Testis (tissue), 3 donors: Measurements from ENCODE around the gene HOXC4. TPM values are rescaled to one million over a fixed set of nuclear protein-coding genes. Genes with fewer than 3 reads are reported as not detected.

ENCODE experiments used
- DNase-seq: peaks from one replicate; pipeline ENCODE4 v3.0.0-alpha.2; 2019
- H3K27ac ChIP-seq, 2 donors: fragments of 200-600 bp; sonication (generic); one replicate each; pipeline ENCODE4 v1.5.1; 2019
- H3K27me3 ChIP-seq: fragments of 200-600 bp; sonication (generic); one replicate; pipeline ENCODE4 v1.5.1; 2019
- H3K36me3 ChIP-seq: fragments of 200-600 bp; sonication (generic); one replicate; pipeline ENCODE4 v1.5.1; 2017; ENCODE audit warnings: low read depth; ENCODE audit errors: missing control alignments
- H3K4me1 ChIP-seq: fragments of 200-600 bp; sonication (generic); one replicate; pipeline ENCODE4 v1.5.1; 2019
- H3K4me3 ChIP-seq, 2 donors: fragments of 200-600 bp; sonication (generic); one replicate each; pipeline ENCODE4 v1.5.1; 2017 to 2019
- H3K9me3 ChIP-seq: fragments of 200-600 bp; sonication (generic); one replicate; pipeline ENCODE4 v1.5.1; 2017
- CTCF ChIP-seq, 3 experiments: fragments of 450-650 bp in 2 of 3; fragments of 200-600 bp in 1 of 3; sonication (generic) in 1 of 3; IDR thresholded peaks; one replicate each; pipeline ENCODE4 v1.5.1; 2016 to 2019; ENCODE audit warnings: antibody characterized with exemption in 3 of 3, mild to moderate bottlenecking in 2 of 3, moderate library complexity in 1 of 3
- POLR2A ChIP-seq: fragments of 450-650 bp; IDR thresholded peaks from one replicate; pipeline ENCODE4 v1.6.1; 2017; ENCODE audit warnings: antibody characterized with exemption, mild to moderate bottlenecking, moderate library complexity
- WGBS, 2 donors: methylation state at CpG; one replicate each; pipeline ENCODE4 v1.1.5; 2018; 5-methylcytosine and 5-hydroxymethylcytosine counted together
- intact Hi-C: fragments of 100-400 bp; cut with DNase I; formaldehyde crosslinking; loops from one replicate; pipeline ENCODE4 v1.15.1; 2023; ENCODE audit warnings: low total_unique reads
- polyA plus RNA-seq: library from polyadenylated mRNA; stranded (reverse); fragments of 350-450 nt; fragmentation: Illumina TruSeq; extraction: RNeasy Lipid Tissue Mini Kit (QIAGEN cat#74804); gene quantifications from one replicate; pipeline ENCODE4 v1.2.3, GENCODE V29; 2014; ENCODE audit warnings: low read depth, low replicate concordance; ENCODE audit not compliant: insufficient read depth
- total RNA-seq, 2 donors: library from RNA; depleted of rRNA; stranded (reverse); fragments of >200 nt; gene quantifications; one replicate each; pipeline ENCODE4 v1.2.3, GENCODE V29; 2016

HOXC4 gene
- total and polyA plus RNA-seq, 3 donors from 2014 or later: 3.0 to 4.3 (median 3.1) TPM

GRCh38 chr12:54066408-54066807 is 12.8 kb downstream of the HOXC4 start:
- Histone ChIP-seq H3K9me3 (no peaks in the 10 kb centered on the region), H3K27ac (no peak overlapping the region), H3K36me3 (no peaks in the 10 kb centered on the region), H3K4me3 (no peak overlapping the region), H3K27me3 (no peaks in the 10 kb centered on the region), H3K4me1 (no peaks in the 10 kb centered on the region)
- intact Hi-C loops: no loop called here
- DNase-seq: no peak
- TF ChIP-seq CTCF (IDR thresholded peaks at IDR 0.05) (no peak), POLR2A (no peak)
- WGBS, 2 donors: 85 to 93% methylated on average over 1 of the region's 1 CpG

GRCh38 chr12:54068418-54069070 is 14.9 kb downstream of the HOXC4 start:
- Histone ChIP-seq H3K27me3 (no peaks in the 10 kb centered on the region), H3K9me3 (no peaks in the 10 kb centered on the region), H3K27ac (no peak overlapping the region), H3K4me3 (no peak overlapping the region), H3K4me1 (no peaks in the 10 kb centered on the region), H3K36me3 (no peaks in the 10 kb centered on the region)
- no peak for DNase-seq
- TF ChIP-seq CTCF (IDR thresholded peaks at IDR 0.05) (no peak), POLR2A (no peak)
- 92 to 93% methylated on average over 4 of the region's 4 CpGs for WGBS, 2 donors
- intact Hi-C loops: no loop called here

- no peaks in the 10 kb centered on the region for H3K9me3 ChIP-seq
- TF ChIP-seq POLR2A (no peak), CTCF (IDR thresholded peaks at IDR 0.05) (no peak)
- no peaks in the 10 kb centered on the region for H3K27me3 ChIP-seq
- no peak overlapping the region for H3K4me3 ChIP-seq
- 68 to 77% methylated on average over 1 of the region's 1 CpG for WGBS, 2 donors
- H3K36me3 ChIP-seq: no peaks in the 10 kb centered on the region
- intact Hi-C loops: no loop called here
- H3K4me1 ChIP-seq: no peaks in the 10 kb centered on the region
- no peak overlapping the region for H3K27ac ChIP-seq
- DNase-seq: no peak
Observed at GRCh38 chr12:54071942-54072341, 18.3 kb downstream of the HOXC4 start.

GRCh38 chr12:54074308-54074707 is 20.7 kb downstream of the HOXC4 start:
- TF ChIP-seq POLR2A: no peak
- no peak for TF ChIP-seq CTCF (IDR thresholded peaks at IDR 0.05)
- DNase-seq: no peak
- H3K4me3 ChIP-seq: no peak overlapping the region
- intact Hi-C loops: no loop called here
- H3K27ac ChIP-seq: no peak overlapping the region
- WGBS, 2 donors: 86% methylated on average over 6 of the region's 6 CpGs
- no peaks in the 10 kb centered on the region for H3K9me3 ChIP-seq
- no peaks in the 10 kb centered on the region for H3K27me3 ChIP-seq
- H3K4me1 ChIP-seq: no peaks in the 10 kb centered on the region
- no peaks in the 10 kb centered on the region for H3K36me3 ChIP-seq

- Histone ChIP-seq H3K4me3 (no peak overlapping the region), H3K36me3 (no peaks in the 10 kb centered on the region), H3K27ac (no peak overlapping the region), H3K9me3 (no peaks in the 10 kb centered on the region), H3K27me3 (no peaks in the 10 kb centered on the region), H3K4me1 (no peaks in the 10 kb centered on the region)
- intact Hi-C loops: no loop called here
- WGBS, 2 donors: 71 to 75% methylated on average over 6 of the region's 6 CpGs
- no peak for DNase-seq
- TF ChIP-seq CTCF (IDR thresholded peaks at IDR 0.05) (no peak), POLR2A (no peak)
Observed at GRCh38 chr12:54075409-54075808, 21.8 kb downstream of the HOXC4 start.
